Epithelial cell of prostate (primary cell): ENCODE measurements around the gene ATP8B2.
A peak's percentile ranks its signal among the peaks of the same experiment; 100 is the strongest.

ENCODE experiments used
- DNase-seq: peaks from one replicate; pipeline ENCODE4 v3.0.0-alpha.2; 2011; ENCODE audit warnings: low read depth, low spot score
- H3K27ac ChIP-seq: fragments of 450-650 bp; 2 replicates; pipeline ENCODE4 v1.5.1; 2017; ENCODE audit warnings: mild to moderate bottlenecking

ATP8B2 gene

GRCh38 chr1:154384650-154385489, 59.5 kb downstream of the ATP8B2 start:
- DNase-seq, result no peak
- H3K27ac ChIP-seq, result no peak overlapping the region

GRCh38 chr1:154386643-154387352, 61.5 kb downstream of the ATP8B2 start:
- H3K27ac ChIP-seq, result no peak overlapping the region
- DNase-seq, result no peak

GRCh38 chr1:154391086-154391770, 65.9 kb downstream of the ATP8B2 start:
- H3K27ac ChIP-seq, result peak overlapping the region; percentile 60
- DNase-seq, result peak; percentile 53

GRCh38 chr1:154398141-154398540, 72.8 kb downstream of the ATP8B2 start:
- no peak overlapping the region for H3K27ac ChIP-seq
- DNase-seq, result no peak

- no peak overlapping the region for H3K27ac ChIP-seq
Observed at GRCh38 chr1:154398678-154399077, 73.4 kb downstream of the ATP8B2 start.

GRCh38 chr1:154400381-154400801, 75.1 kb downstream of the ATP8B2 start:
- no peak for DNase-seq

More at GRCh38 chr1:154398678-154399077, 73.4 kb downstream of the ATP8B2 start:
- no peak for DNase-seq

More at GRCh38 chr1:154400381-154400801, 75.1 kb downstream of the ATP8B2 start:
- no peak overlapping the region for H3K27ac ChIP-seq
